Camera-type eye (tissue), 1 donor: Measurements from ENCODE around the gene VRK1. TPM values are rescaled to one million over a fixed set of nuclear protein-coding genes. Genes with fewer than 3 reads are reported as not detected.

Experiments used
- total RNA-seq: library from RNA; depleted of rRNA; stranded (reverse); fragments of >200 nt; gene quantifications from one replicate; pipeline ENCODE4 v1.2.3, GENCODE V29; 2014

The VRK1 gene
- total RNA-seq: 40.1 TPM

GRCh38 chr14:96796851-96797581 is at the start of gene VRK1:
Gene VRK1 (plus strand): TSS chr14:96797382. CDS start chr14:96833472, 36,090 bp downstream.

